ENCODE results near the gene WRAP53.

The WRAP53 gene

GRCh38 chr17:7739746-7740145, 51.5 kb downstream of the WRAP53 start:
- in situ Hi-C loops (cut with MboI; ENCODE audit: low sequenced_read_pairs) = no loop called here

DNA sequence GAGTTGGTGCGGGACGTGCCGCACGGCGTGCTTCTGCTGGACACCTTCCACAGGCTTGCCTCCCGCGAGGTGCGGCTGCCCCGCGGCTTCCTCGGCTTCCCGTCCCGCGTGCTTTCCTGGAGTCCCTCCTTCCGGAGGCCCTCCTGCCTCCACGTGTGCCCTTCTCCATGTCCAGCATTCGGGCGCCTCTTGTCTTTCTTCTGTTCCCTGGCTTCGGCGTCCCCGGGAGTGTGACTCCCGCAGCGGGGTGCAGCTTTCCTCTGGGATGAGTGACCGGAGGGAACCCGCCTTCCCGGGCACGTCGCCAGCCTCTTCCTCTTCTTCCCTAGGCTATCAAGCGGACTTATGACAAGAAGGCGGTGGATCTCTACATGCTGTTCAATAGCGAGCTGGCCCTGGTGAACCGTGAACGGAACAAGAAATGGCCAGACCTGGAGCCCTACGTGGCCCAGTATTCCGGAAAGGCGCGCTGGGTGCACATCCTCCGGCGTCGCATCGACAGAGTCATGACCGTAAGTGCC, 52.3 kb downstream of the WRAP53 start:
- in situ Hi-C loops (cut with MboI; ENCODE audit: low sequenced_read_pairs) = no loop called here

DNA sequence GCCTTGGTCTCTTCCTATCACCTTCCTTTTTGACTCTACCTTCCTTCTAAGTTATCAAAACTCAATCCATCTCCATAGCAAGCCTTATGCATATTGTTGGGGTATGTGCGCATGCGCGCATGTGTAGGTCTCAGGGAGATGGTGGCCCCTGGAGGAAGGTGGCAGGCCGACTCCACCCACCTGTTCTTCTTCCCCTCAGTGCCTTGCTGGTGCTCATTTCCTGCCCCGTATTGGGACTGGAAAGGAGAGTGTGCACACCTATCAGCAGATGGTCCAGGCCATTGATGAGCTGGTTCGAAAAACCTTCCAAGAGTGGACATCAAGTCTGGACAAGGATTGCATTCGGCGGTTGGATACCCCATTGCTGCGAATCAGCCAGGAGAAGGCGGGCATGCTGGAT, 54.5 kb downstream of the WRAP53 start:
- in situ Hi-C loops (cut with MboI; ENCODE audit: low sequenced_read_pairs) = no loop called here

DNA sequence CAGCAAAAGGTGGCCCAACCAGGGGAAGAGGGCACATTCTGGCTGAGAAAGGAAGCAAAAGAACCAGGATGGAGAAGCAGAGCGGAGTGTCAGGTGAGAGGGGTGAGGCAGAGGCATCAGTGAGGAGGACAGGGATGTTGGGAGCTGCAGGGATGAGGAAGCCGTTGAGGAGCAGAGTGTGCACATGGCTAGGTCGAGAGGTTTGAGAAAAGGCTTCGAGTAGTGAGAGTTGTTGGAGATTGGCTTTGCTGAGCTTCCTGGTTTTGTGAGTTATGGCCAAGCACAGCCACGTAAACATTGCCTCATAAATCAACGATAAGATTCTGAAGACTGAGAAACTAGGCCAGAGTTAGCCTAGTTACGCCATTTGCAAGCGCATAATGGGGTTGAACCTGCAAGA, 56.1 kb downstream of the WRAP53 start:
- in situ Hi-C loops (cut with MboI; ENCODE audit: low sequenced_read_pairs) = no loop called here

- in situ Hi-C loops (cut with MboI; ENCODE audit: low sequenced_read_pairs) = no loop called here
Observed at GRCh38 chr17:7745748-7746470, 57.6 kb downstream of the WRAP53 start.

- in situ Hi-C loops (cut with MboI; ENCODE audit: low sequenced_read_pairs) = no loop called here
Observed at GRCh38 chr17:7747635-7748071, 59.4 kb downstream of the WRAP53 start.

DNA sequence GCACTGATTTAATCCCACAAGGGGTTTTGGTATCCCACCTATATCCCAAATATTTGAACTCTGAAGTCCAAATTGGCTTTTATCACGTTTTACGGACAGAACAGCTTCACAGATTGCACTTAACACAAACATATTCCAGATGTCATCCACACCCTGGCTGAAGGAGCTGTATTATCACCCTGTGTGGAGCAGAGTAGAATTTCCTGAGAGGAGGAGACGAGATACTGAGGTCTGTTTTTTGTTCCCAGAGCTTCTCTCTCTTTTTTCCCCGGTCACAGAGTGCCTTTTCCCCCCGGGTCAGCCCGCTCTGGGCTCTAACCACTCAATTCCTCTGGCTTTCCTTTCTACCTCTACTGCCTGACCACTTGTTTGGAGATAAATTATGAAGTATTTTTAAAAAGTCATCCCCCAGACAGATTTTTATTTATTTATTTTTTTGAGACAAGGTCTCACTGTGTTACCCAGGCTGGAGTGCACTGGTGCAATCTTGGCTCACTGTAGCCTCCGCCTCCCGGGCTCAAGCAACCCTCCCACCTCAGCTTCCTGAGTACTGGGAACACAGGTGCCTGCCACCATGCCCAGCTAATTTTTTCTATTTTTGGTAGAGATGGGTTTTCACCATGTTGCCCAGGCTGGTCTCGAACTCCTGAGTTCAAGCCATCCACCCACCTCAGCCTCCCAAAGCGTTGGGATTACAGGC, 59.9 kb downstream of the WRAP53 start:
- in situ Hi-C loops (cut with MboI; ENCODE audit: low sequenced_read_pairs) = no loop called here

GRCh38 chr17:7750321-7750821, 62.1 kb downstream of the WRAP53 start:
- in situ Hi-C loops (cut with MboI; ENCODE audit: low sequenced_read_pairs) = no loop called here

Measured in HL-60/S4 treated with phorbol 12-myristate 13-acetate at 8.2 ng/mL for 4 days and 3 days (cell line).